Measurements from ENCODE around the gene SCG5. TPM values are rescaled to one million over a fixed set of nuclear protein-coding genes. Genes with fewer than 3 reads are reported as not detected.

SCG5 gene
- total RNA-seq: 42.4 TPM

DNA sequence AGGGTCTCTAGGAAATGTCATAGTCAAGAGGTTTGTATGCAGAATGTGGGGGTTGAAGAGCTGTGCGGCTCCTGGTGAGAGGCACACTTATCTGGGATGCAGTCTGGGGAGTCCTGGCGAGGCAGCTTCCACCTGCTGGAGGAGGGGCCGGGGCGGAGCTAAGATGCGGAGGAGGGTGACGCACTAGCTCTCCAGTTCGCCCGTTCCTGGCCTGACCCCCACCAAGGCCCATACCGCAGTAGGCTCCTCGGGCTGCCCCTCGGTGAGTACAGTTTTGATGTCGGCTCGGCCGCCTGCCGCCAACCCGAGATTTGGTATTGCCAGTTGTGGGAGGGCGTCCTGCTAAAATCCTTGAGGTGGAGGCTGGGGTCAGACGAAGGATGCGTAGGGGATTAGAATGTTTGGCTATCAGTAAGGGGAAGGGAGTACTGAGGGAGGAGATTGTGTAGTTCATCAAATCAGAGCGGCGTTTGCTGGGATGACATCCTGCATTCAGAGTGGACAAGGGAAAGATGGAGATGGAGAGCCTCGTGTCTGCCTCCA is at the start of gene SCG5:
Gene SCG5, plus strand, starts transcription at position 194 of the 543 bp plus-strand sequence. CDS start 1,883 bp downstream, outside the sequence.

DNA sequence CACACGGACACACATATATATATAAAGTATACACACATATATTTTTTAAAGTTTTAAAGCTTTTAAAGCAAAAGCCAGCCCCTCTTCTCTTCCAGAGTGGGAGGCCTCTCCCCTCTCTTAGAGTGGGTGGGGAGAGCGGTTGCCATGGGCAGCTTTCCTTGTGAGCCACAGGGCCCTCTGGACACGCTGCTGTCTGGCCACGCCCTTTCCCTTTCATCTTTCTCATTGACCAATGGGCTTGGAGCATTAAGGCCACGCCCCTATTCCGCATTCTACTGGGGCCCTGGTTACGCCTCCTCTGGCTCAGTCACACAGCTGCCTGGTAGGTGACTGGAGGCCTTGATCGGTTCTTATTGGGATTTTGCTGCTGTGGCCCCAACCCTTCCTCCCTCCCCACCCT is 48.4 kb upstream of the SCG5 start, which contains the start of gene GOLGA8N:
Gene GOLGA8N, plus strand, starts transcription at position 306 of the 400 bp plus-strand sequence.

GRCh38 chr15:32615051-32615870 is 26.2 kb upstream of the SCG5 start, which contains the start of gene ARHGAP11A:
Gene ARHGAP11A (plus strand): TSS chr15:32615504. CDS start chr15:32616212, 708 bp downstream.

GRCh38 chr15:32717426-32718226 is 76.1 kb downstream of the SCG5 start, which contains the start of gene GREM1:
Gene GREM1 (plus strand): TSS chr15:32718004. CDS start chr15:32730691, 12,687 bp downstream.

Other genes with a start within 250 kb of the SCG5 start
- gene GOLGA8K, start 238.4 kb upstream of the SCG5 start, total RNA-seq: 0.60 TPM
- gene GOLGA8O, start 186.1 kb upstream of the SCG5 start, total RNA-seq: 1.5 TPM
- 16.3 TPM for gene GOLGA8N, start 48.3 kb upstream of the SCG5 start, total RNA-seq
- 15.8 TPM for gene ARHGAP11A, start 26.2 kb upstream of the SCG5 start, total RNA-seq
- 1.2 TPM for gene GREM1, start 76.3 kb downstream of the SCG5 start, total RNA-seq

Measured in camera-type eye (tissue), 1 donor.